ENCODE measurements around the gene ESYT1. TPM values are rescaled to one million over a fixed set of nuclear protein-coding genes. Genes with fewer than 3 reads are reported as not detected.

Gene ESYT1
- total RNA-seq, 1 donor from 2014 or later: 119 TPM

DNA sequence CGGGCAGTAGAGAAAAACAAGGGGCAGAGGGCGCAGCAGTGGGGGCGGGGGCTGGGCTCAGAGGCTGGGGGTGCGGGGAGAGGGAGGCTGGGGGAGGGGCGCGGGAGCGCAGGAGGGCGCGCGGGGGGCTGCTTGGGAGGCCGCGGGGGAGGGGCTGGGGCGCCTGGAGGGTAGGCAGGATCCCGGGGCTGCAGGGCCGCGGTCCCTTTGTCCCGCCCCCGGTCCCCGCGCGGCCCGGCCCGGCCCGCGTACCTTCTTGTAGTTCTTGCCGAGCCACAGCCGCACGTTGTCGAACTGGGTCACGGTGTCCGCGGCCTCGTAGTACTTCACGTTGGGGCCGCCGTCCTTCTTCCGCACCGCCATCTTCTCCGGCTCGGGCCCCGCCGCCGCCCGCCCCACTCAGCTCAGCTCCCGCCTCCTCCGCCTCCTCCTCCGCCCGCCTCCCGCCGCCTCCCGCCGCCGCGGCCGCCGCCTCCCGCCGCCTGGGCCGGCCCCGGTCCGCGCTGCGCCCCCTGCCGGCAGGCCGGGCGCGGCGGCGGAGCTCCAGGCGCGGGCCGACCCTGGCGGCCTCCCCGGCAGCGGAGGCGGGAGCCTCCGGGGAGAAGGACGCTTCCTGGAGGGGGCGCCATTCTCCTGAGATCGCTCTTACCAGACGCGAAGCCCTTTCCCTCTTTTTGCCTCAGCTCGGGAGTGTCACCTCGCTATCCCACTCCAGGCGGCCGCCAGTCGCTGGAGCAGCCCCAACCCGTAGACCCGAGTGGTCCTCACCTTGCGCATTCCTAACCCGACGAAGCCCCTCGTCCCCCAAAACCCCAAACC lies 61.2 kb downstream of the ESYT1 start, which contains the start of gene SMARCC2:
TSS of gene SMARCC2 (minus strand) at position 385 of the 819 bp plus-strand sequence. CDS start at position 363, 22 bp downstream.
- no peaks in the 10 kb centered on the region for H3K9me3 ChIP-seq
- H3K27ac ChIP-seq: peak within 1 kb of the TSS; percentile 92 to 97
- intact Hi-C loops (cut with DNase I): loop anchor here (1.0 to 2.0 kb wide), 5 partner anchors 31 to 70 kb away; partner anchors contain the start of genes ANKRD52, MYL6 and NABP2
- peaks cover 3 to 6% of the 10 kb centered on the region in 2 donors for H3K4me1 ChIP-seq
- DNase-seq (ENCODE audit: low spot score in 2 of 2): peak; percentile 39 to 94
- H3K36me3 ChIP-seq: peaks cover 16 to 23% of the 10 kb centered on the region in 2 donors
- TF ChIP-seq CTCF (IDR thresholded peaks at IDR 0.05): peak; percentile 68 to 94 (median 70)
- H3K4me3 ChIP-seq: peak within 1 kb of the TSS; percentile 68 to 91
- H3K27me3 ChIP-seq: no peaks in the 10 kb centered on the region

DNA sequence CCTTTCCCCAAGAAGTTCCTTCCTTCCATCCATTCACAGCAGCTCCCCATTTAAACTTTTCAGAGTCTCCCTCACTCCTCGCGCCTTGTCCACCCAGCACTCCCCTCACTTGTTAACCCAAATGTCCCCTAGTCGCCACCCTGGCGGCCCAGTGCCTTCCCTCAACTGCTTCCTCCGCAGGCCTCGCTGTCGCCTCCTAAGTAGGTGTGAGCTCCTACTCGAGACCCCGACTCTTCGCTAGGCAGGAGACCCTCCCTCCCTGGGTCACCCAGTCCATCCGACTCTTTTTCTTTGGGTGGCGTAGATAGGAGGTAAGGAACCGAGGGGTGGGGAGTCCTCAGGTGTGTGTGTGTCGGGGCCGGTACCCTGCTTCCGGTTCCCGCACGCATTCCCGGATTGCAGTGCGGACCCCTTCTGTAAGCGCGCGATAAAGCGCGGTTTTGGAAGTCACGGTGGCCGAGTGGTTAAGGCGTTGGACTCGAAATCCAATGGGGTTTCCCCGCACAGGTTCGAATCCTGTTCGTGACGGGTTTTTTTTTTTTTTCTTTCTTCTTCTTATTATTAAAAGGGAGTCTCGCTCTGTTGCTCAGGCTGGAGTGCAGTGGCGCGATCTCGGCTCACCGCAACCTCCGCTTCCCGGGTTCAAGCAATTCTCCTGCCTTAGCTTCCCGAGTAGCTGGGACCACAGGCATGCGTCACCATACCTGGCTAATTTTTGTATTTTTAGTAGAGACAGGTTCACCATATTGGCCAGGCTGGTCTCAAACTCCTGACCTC lies 62.0 kb downstream of the ESYT1 start:
- peaks cover 3 to 6% of the 10 kb centered on the region in 2 donors for H3K4me1 ChIP-seq
- intact Hi-C loops (cut with DNase I): loop anchor here (1.0 to 10.0 kb wide), 6 partner anchors 31 to 275 kb away; partner anchors contain the start of genes ANKRD52, MYL6, NABP2 and SPRYD4
- peaks cover 9 to 15% of the 10 kb centered on the region in 2 donors for H3K36me3 ChIP-seq
- peak overlapping the region; percentile 92 to 97 for H3K27ac ChIP-seq
- peak; percentile 43 to 89 for DNase-seq (ENCODE audit: low spot score in 2 of 2)
- H3K9me3 ChIP-seq: no peaks in the 10 kb centered on the region
- peak overlapping the region; percentile 61 to 91 for H3K4me3 ChIP-seq
- H3K27me3 ChIP-seq: no peaks in the 10 kb centered on the region
- TF ChIP-seq CTCF (IDR thresholded peaks at IDR 0.05): no peak

GRCh38 chr12:56190695-56191155 lies 62.7 kb downstream of the ESYT1 start:
- Histone ChIP-seq H3K36me3 (peaks cover 3 to 9% of the 10 kb centered on the region in 2 donors), H3K27me3 (no peaks in the 10 kb centered on the region), H3K4me1 (peaks cover 3 to 6% of the 10 kb centered on the region in 2 donors), H3K27ac (peak overlapping the region; percentile 92 to 97), H3K9me3 (no peaks in the 10 kb centered on the region), H3K4me3 (peak overlapping the region; percentile 61 to 91)
- DNase-seq (ENCODE audit: low spot score in 2 of 2): no peak
- intact Hi-C loops (cut with DNase I): loop anchor here (10.0 kb wide), 1 partner anchor 274 kb away; the partner anchor contains the start of gene SPRYD4
- no peak for TF ChIP-seq CTCF (IDR thresholded peaks at IDR 0.05)

DNA sequence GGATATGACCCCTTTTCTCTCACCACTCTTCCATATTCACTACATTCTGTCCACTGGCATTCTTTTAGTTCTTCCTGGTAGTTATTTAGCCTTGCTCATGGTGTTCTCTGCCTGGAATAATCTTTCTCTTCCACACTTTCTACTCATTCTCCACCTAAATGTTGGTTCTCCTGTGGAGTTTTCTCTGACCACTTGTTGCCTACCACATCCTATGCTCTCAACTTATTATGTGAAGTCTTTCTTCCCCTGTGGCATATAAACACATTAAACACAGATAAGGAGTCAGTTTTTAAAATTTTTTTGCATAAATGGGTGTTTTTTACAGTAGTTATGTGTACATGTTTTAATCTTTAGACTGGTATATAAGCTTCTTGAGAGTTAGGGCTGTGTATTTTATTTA lies 64.5 kb downstream of the ESYT1 start:
- Histone ChIP-seq H3K36me3 (no peaks in the 10 kb centered on the region), H3K4me1 (peaks cover 3 to 9% of the 10 kb centered on the region in 2 donors), H3K4me3 (no peak overlapping the region), H3K27ac (no peak overlapping the region), H3K9me3 (no peaks in the 10 kb centered on the region), H3K27me3 (no peaks in the 10 kb centered on the region)
- DNase-seq (ENCODE audit: low spot score in 2 of 2): no peak
- intact Hi-C loops (cut with DNase I): loop anchor here (10.0 kb wide), 1 partner anchor 272 kb away; the partner anchor contains the start of gene SPRYD4
- TF ChIP-seq CTCF (IDR thresholded peaks at IDR 0.05): no peak

GRCh38 chr12:56193025-56193578 lies 65.0 kb downstream of the ESYT1 start:
- TF ChIP-seq CTCF (IDR thresholded peaks at IDR 0.05): peak; percentile 64 to 82 (median 80)
- Histone ChIP-seq H3K4me3 (no peak overlapping the region), H3K27me3 (no peaks in the 10 kb centered on the region), H3K27ac (no peak overlapping the region), H3K36me3 (no peaks in the 10 kb centered on the region), H3K9me3 (no peaks in the 10 kb centered on the region), H3K4me1 (peaks cover under 1 to 9% of the 10 kb centered on the region in 2 donors)
- peak; percentile 19 to 92 for DNase-seq (ENCODE audit: low spot score in 2 of 2)
- intact Hi-C loops (cut with DNase I): loop anchor here (1.0 to 10.0 kb wide), 2 partner anchors 31 to 272 kb away; partner anchors contain the start of genes NABP2 and SPRYD4
